ENCODE measurements around the gene WWOX.

- no peak for TF ChIP-seq CTCF (IDR thresholded peaks at IDR 0.05; ENCODE audit: borderline replicate concordance, extremely low read depth, low read length, poor library complexity, severe bottlenecking)
- TF ChIP-seq EZH2 (IDR thresholded peaks at IDR 0.05; ENCODE audit: borderline replicate concordance, low read depth, low read length, severe bottlenecking), result no peak
These were observed 1037.5 kb downstream of the WWOX start for GRCh38 chr16:79136955-79137354.
